ENCODE data around the gene TNFAIP8. TPM values are rescaled to one million over a fixed set of nuclear protein-coding genes. Genes with fewer than 3 reads are reported as not detected.
"Not testable (repeated sequence)": the region's sequence is repeated elsewhere in the genome, so short reads cannot be mapped to it uniquely, and the experiment has no call there.

The TNFAIP8 gene
- total RNA-seq, 3 donors from 2014 or later, result 275 to 314 (median 282) TPM

DNA sequence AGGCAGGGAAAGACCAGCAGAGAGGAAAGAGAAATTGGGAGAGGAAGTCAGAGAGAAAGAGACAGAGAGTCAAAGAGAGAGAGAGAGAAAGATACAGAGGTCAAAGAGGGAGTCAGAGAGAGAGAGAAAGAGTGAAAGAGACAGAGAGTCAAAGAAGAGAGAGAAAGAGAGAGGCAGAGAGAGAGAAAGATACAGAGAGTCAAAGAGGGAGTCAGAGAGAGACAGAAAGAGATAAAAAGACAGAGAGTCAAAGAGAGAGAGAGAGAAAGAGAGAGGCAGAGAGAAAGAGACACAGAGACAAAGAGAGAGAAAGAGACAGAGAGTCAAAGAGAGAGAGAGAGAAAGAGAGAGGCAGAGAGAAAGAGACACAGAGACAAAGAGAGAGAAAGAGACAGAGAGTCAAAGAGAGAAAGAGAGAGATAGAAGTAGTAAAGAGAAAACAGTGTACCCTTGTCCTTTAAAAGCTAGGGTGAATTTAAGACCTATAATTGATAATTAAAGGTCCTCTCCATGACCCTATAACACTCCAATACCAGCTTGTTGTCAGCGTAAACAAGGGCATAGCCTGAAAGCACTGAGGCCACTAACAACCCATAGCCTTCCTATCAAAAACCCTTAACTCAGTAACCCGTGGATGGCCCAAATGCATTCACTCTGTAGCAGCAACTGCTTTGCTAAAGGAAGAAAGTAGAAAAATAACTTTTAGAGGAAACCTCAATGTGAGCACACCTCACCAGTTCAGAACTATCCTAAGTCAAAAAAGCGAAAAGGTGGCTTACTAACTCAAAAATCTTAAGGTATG is 82.2 kb downstream of the TNFAIP8 start:
- not testable (repeated sequence) for H3K36me3 Mint-ChIP-seq (ENCODE audit: insufficient read depth); H3K4me1 Mint-ChIP-seq (ENCODE audit: low read depth); ATAC-seq; H3K9me3 Mint-ChIP-seq; DNase-seq
- Mint-ChIP-seq H3K27me3 (ENCODE audit: low read depth) (peaks cover 30% of the 10 kb centered on the region), H3K4me3 (peak overlapping the region; percentile 75)

DNA sequence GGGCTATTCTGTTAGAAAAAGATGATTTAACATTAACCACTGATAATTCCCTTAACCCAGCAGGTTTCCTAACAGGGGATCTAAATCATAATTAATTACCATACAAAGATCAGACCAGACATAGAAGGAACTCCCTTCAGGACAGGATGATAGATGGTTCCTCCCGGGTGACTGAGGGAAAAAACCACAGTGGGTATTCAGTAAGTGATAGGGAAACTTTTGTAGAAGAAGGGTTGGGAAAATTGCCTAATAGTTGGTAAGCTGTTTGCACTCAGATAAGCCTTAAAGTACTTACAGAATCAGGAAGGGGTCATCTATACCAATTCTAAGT is 82.7 kb downstream of the TNFAIP8 start:
- not testable (repeated sequence) for H3K36me3 Mint-ChIP-seq (ENCODE audit: insufficient read depth); DNase-seq; H3K4me1 Mint-ChIP-seq (ENCODE audit: low read depth); ATAC-seq; H3K9me3 Mint-ChIP-seq
- H3K27me3 Mint-ChIP-seq (ENCODE audit: low read depth), result peaks cover 30% of the 10 kb centered on the region
- H3K4me3 Mint-ChIP-seq, result peak overlapping the region; percentile 75

DNA sequence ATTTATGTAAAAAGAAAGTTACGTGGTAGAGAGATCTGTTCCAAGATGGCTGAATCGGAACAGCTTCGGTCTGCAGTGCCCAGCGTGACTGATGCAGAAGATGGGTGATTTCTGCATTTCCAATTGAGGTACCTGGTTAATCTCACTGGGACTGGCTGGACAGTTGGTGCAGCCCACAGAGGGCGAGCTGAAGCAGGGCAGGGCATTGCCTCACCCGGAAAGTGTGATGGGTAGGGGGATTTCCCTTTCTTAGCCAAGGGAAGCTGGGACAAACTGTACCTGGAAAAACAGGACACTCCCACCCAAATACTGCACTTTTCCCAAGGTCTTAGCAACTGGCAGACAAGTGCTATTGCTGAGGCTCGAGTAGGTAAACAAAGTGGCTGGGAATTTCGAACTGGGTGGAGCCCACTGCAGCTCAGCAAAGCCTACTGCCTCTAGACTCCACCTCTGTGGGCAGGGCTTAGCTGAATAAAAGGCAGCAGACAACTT is 83.4 kb downstream of the TNFAIP8 start:
- Mint-ChIP-seq H3K4me3 (peak overlapping the region; percentile 75), H3K4me1 (ENCODE audit: low read depth) (peaks cover 8% of the 10 kb centered on the region), H3K36me3 (ENCODE audit: insufficient read depth) (no peaks in the 10 kb centered on the region), H3K27me3 (ENCODE audit: low read depth) (peaks cover 30% of the 10 kb centered on the region), H3K9me3 (peaks cover 9% of the 10 kb centered on the region)
- DNase-seq (no peak), ATAC-seq (peak; percentile 46)

GRCh38 chr5:119439632-119440031 is 83.8 kb downstream of the TNFAIP8 start:
- DNase-seq; H3K4me1 Mint-ChIP-seq (ENCODE audit: low read depth); H3K36me3 Mint-ChIP-seq (ENCODE audit: insufficient read depth); ATAC-seq; H3K9me3 Mint-ChIP-seq: not testable (repeated sequence)
- H3K27me3 Mint-ChIP-seq (ENCODE audit: low read depth), result peaks cover 30% of the 10 kb centered on the region
- peak overlapping the region; percentile 75 for H3K4me3 Mint-ChIP-seq

DNA sequence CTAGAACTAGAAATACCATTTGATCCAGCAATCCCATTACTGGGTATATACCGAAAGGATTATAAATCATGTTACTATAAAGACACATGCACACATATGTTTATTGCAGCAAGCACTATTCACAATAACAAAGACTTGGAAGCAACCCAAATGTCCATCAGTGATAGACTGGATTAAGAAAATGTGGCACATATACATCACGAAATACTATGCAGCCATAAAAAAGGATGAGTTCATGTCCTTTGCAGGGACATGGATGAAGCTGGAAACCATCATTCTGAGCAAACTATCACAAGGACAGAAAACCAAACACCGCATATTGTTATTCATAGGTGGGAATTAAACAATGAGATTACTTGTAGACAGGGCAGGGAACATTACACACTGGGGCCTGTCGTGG is 88.8 kb downstream of the TNFAIP8 start:
- not testable (repeated sequence) for ATAC-seq; H3K36me3 Mint-ChIP-seq (ENCODE audit: insufficient read depth); H3K4me3 Mint-ChIP-seq; DNase-seq; H3K4me1 Mint-ChIP-seq (ENCODE audit: low read depth); H3K9me3 Mint-ChIP-seq
- peaks cover 10% of the 10 kb centered on the region for H3K27me3 Mint-ChIP-seq (ENCODE audit: low read depth)

DNA sequence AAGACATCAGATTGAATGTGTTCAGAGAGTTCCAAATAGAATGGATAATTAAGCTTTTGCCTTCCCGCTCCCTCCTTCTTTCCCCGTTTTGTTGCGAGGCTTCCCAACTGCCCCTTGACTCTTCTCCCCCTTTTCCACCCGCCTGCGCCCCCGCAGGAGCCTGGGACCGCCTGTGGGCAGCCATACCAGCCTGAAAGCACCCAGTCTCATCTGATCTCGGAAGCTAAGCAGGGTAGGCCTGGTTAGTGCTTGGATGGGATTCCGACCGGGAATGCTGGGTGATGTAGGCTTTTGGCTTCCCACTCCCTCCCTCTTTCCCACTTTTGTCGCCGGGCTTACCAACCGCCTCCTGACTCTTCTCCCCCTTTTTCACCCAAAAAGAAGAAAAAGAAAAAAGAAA is 89.7 kb downstream of the TNFAIP8 start:
- Mint-ChIP-seq H3K4me1 (ENCODE audit: low read depth) (peaks cover 2% of the 10 kb centered on the region), H3K9me3 (peaks cover 9% of the 10 kb centered on the region), H3K4me3 (no peak overlapping the region), H3K27me3 (ENCODE audit: low read depth) (peaks cover 4% of the 10 kb centered on the region), H3K36me3 (ENCODE audit: insufficient read depth) (no peaks in the 10 kb centered on the region)
- no peak for DNase-seq
- no peak for ATAC-seq

Other genes starting within 250 kb of the TNFAIP8 start
- gene HSD17B4, start 96.5 kb downstream of the TNFAIP8 start, total RNA-seq, result 10 to 100 TPM; 59.7 to 74.4 (median 69.7) TPM

Measured in activated T-cell treated with anti-CD3 and anti-CD28 coated beads, Interleukin-2, amount 50 U/mL, for 4 hours (primary cell).